Upper lobe of right lung (tissue), 1 donor: ENCODE measurements around the gene PEMT. TPM values are rescaled to one million over a fixed set of nuclear protein-coding genes. Genes with fewer than 3 reads are reported as not detected.

Experiments
- ATAC-seq: fragments of 200-7000 bp; cut with Tn5 transposase; one replicate; pipeline ENCODE4 v1.9.1; 2020; ENCODE audit warnings: mild to moderate bottlenecking, moderate library complexity
- DNase-seq: peaks from one replicate; pipeline ENCODE4 v3.0.0-alpha.2; 2020
- H3K27ac ChIP-seq: fragments of 200-600 bp; one replicate; pipeline ENCODE4 v1.8.0; 2022
- H3K27me3 ChIP-seq: fragments of 200-600 bp; one replicate; pipeline ENCODE4 v1.8.0; 2022; ENCODE audit warnings: mild to moderate bottlenecking
- H3K36me3 ChIP-seq: fragments of 200-600 bp; one replicate; pipeline ENCODE4 v1.8.0; 2022
- H3K4me1 ChIP-seq: fragments of 200-600 bp; one replicate; pipeline ENCODE4 v1.8.0; 2022
- H3K4me3 ChIP-seq: fragments of 200-600 bp; one replicate; pipeline ENCODE4 v1.8.0; 2022; ENCODE audit warnings: mild to moderate bottlenecking
- H3K9me3 ChIP-seq: fragments of 200-600 bp; one replicate; pipeline ENCODE4 v1.8.0; 2022
- CTCF ChIP-seq: fragments of 200-600 bp; IDR thresholded peaks from one replicate; pipeline ENCODE4 v1.8.0; 2022; ENCODE audit warnings: antibody characterized with exemption
- intact Hi-C: fragments of 100-400 bp; cut with DNase I; formaldehyde crosslinking; loops from one replicate; pipeline ENCODE4 v1.11.0; 2022
- total RNA-seq: library from RNA; stranded (reverse); fragmentation: NEBNext Ultra II Directional; extraction: Animal tissue kit (Norgen Biotek cat#: 25700); gene quantifications from one replicate; pipeline ENCODE4 v1.2.1, GENCODE V29; 2021
- donor health status: DM: no; HTN: yes; CAD: no; lungs with severe emphysema.

The PEMT gene
- total RNA-seq, 1 donor from 2014 or later, result 29.6 TPM

- peak overlapping the region; percentile 55 for H3K27ac ChIP-seq
- H3K4me3 ChIP-seq, result no peak overlapping the region
- DNase-seq (no peak), ATAC-seq (no peak)
- no peaks in the 10 kb centered on the region for H3K9me3 ChIP-seq
- no peaks in the 10 kb centered on the region for H3K36me3 ChIP-seq
- intact Hi-C loops, result no loop called here
- no peaks in the 10 kb centered on the region for H3K27me3 ChIP-seq
- peaks cover 4% of the 10 kb centered on the region for H3K4me1 ChIP-seq
- no peak for TF ChIP-seq CTCF
These were observed 85.8 kb downstream of the PEMT start for GRCh38 chr17:17505610-17506171.

GRCh38 chr17:17505151-17505550 is 86.4 kb downstream of the PEMT start:
- peaks cover 4% of the 10 kb centered on the region for H3K4me1 ChIP-seq
- no peak for ATAC-seq
- intact Hi-C loops, result no loop called here
- TF ChIP-seq CTCF, result no peak
- no peaks in the 10 kb centered on the region for H3K27me3 ChIP-seq
- no peaks in the 10 kb centered on the region for H3K9me3 ChIP-seq
- H3K36me3 ChIP-seq, result no peaks in the 10 kb centered on the region
- no peak overlapping the region for H3K27ac ChIP-seq
- no peak for DNase-seq
- H3K4me3 ChIP-seq, result no peak overlapping the region

GRCh38 chr17:17504341-17505140 is 87.0 kb downstream of the PEMT start:
- DNase-seq, result peak; percentile 62

GRCh38 chr17:17503566-17504130 is 87.9 kb downstream of the PEMT start:
- ATAC-seq, result no peak
- peaks cover 4% of the 10 kb centered on the region for H3K4me1 ChIP-seq
- no peak overlapping the region for H3K4me3 ChIP-seq
- no peaks in the 10 kb centered on the region for H3K27me3 ChIP-seq
- no peaks in the 10 kb centered on the region for H3K9me3 ChIP-seq
- intact Hi-C loops, result no loop called here
- H3K36me3 ChIP-seq, result no peaks in the 10 kb centered on the region
- TF ChIP-seq CTCF, result no peak
- peak; percentile 48 for DNase-seq
- H3K27ac ChIP-seq, result no peak overlapping the region

More at GRCh38 chr17:17504341-17505140, 87.0 kb downstream of the PEMT start:
- no peaks in the 10 kb centered on the region for H3K27me3 ChIP-seq
- no peak overlapping the region for H3K27ac ChIP-seq
- no peaks in the 10 kb centered on the region for H3K36me3 ChIP-seq
- H3K4me1 ChIP-seq, result peaks cover 4% of the 10 kb centered on the region
- no peak overlapping the region for H3K4me3 ChIP-seq
- H3K9me3 ChIP-seq, result no peaks in the 10 kb centered on the region
- intact Hi-C loops, result no loop called here
- TF ChIP-seq CTCF, result no peak
- ATAC-seq, result no peak

GRCh38 chr17:17502741-17503565 is 88.6 kb downstream of the PEMT start:
- ATAC-seq (no peak), DNase-seq (peak; percentile 50)
- Histone ChIP-seq H3K4me1 (peaks cover 4% of the 10 kb centered on the region), H3K9me3 (no peaks in the 10 kb centered on the region), H3K36me3 (no peaks in the 10 kb centered on the region), H3K4me3 (no peak overlapping the region), H3K27ac (no peak overlapping the region), H3K27me3 (no peaks in the 10 kb centered on the region)
- intact Hi-C loops, result no loop called here
- TF ChIP-seq CTCF, result no peak
